Stimulated activated naive CD8-positive, alpha-beta T cell treated with anti-CD3 and anti-CD28 coated beads, Interleukin-15, amount 100 ng/mL, for 72 hours (primary cell): Measurements from ENCODE around the gene TMEM131L.
A peak's percentile ranks its signal among the peaks of the same experiment; 100 is the strongest.
"Not testable (repeated sequence)": the region's sequence is repeated elsewhere in the genome, so short reads cannot be mapped to it uniquely, and the experiment has no call there.

Experiments used
- ATAC-seq: fragments of 150-1000 bp; cut with Tn5 transposase; 2 replicates; pipeline ENCODE4 v1.10.0; 2021; ENCODE audit warnings: mild to moderate bottlenecking, moderate library complexity
- DNase-seq, 2 donors: peaks; one replicate each; pipeline ENCODE4 v3.0.0; 2021 to 2022
- H3K27ac Mint-ChIP-seq, 2 donors: one replicate each; pipeline ENCODE4 v1.8.0; 2022; ENCODE audit warnings: mild to moderate bottlenecking in 2 of 2, mixed read lengths in 2 of 2, moderate library complexity in 2 of 2
- H3K27me3 Mint-ChIP-seq: one replicate; pipeline ENCODE4 v1.8.0; 2022; ENCODE audit warnings: mixed read lengths
- H3K4me1 Mint-ChIP-seq: one replicate; pipeline ENCODE4 v1.8.0; 2022; ENCODE audit warnings: mild to moderate bottlenecking, mixed read lengths
- H3K4me3 Mint-ChIP-seq, 2 donors: one replicate each; pipeline ENCODE4 v1.8.0; 2022; ENCODE audit warnings: mild to moderate bottlenecking in 2 of 2, mixed read lengths in 2 of 2, moderate library complexity in 1 of 2
- H3K9me3 Mint-ChIP-seq, 2 donors: one replicate each; pipeline ENCODE4 v1.8.0; 2022; ENCODE audit warnings: mixed read lengths in 2 of 2

The TMEM131L gene

DNA sequence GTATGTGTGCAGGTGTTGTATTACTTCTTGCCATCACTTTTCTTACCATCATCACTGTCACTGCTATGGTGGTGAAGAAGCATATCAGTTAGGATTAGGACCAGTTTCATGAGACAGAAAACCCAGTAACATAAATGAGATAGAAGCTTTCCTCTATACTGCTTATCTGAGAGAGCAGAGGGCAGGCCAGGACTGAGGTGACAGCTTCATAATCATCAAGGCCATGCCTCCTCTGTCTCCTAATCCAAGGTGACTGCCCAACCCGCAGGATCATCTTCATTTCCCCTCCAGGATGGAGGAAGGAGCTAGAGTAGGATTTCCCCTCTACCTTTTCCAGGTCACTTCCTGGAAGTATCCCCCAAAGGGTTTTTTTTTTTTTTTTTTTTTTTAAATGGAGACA is 35.4 kb downstream of the TMEM131L start:
- Mint-ChIP-seq H3K4me3 (peak overlapping the region in 1 of 2 donors; percentile 20), H3K4me1 (peaks cover 92% of the 10 kb centered on the region), H3K27ac (peak overlapping the region; percentile 48 to 80)

DNA sequence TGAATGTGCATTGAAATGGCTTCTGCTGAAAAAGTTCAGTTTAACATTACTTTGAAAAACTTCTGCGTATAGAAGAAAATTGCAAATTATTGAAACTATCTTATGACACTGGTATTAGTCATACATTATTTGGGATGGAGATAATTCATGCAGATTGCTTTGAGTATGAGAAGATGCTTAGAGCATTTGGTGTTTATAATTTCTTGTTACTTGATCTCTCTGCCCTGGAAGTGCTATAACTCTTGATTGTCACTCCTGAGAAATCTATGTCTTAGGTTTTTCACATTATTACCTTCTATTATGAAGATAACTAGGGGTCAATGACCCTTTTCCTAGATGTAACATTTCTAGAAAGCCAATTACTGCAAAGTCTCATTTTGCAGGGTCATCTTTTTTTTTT is 36.4 kb downstream of the TMEM131L start:
- Mint-ChIP-seq H3K27me3 (no peaks in the 10 kb centered on the region), H3K9me3 (peaks cover 0 to 6% of the 10 kb centered on the region in 2 donors), H3K4me1 (peaks cover 95% of the 10 kb centered on the region), H3K4me3 (peak overlapping the region; percentile 32 to 44), H3K27ac (peak overlapping the region; percentile 48 to 94)
- no peak for DNase-seq
- no peak for ATAC-seq

More for the DNA sequence above, 35.4 kb downstream of the TMEM131L start:
- DNase-seq (no peak), ATAC-seq (no peak)
- H3K9me3 Mint-ChIP-seq: peaks cover 0 to 6% of the 10 kb centered on the region in 2 donors
- H3K27me3 Mint-ChIP-seq: no peaks in the 10 kb centered on the region

DNA sequence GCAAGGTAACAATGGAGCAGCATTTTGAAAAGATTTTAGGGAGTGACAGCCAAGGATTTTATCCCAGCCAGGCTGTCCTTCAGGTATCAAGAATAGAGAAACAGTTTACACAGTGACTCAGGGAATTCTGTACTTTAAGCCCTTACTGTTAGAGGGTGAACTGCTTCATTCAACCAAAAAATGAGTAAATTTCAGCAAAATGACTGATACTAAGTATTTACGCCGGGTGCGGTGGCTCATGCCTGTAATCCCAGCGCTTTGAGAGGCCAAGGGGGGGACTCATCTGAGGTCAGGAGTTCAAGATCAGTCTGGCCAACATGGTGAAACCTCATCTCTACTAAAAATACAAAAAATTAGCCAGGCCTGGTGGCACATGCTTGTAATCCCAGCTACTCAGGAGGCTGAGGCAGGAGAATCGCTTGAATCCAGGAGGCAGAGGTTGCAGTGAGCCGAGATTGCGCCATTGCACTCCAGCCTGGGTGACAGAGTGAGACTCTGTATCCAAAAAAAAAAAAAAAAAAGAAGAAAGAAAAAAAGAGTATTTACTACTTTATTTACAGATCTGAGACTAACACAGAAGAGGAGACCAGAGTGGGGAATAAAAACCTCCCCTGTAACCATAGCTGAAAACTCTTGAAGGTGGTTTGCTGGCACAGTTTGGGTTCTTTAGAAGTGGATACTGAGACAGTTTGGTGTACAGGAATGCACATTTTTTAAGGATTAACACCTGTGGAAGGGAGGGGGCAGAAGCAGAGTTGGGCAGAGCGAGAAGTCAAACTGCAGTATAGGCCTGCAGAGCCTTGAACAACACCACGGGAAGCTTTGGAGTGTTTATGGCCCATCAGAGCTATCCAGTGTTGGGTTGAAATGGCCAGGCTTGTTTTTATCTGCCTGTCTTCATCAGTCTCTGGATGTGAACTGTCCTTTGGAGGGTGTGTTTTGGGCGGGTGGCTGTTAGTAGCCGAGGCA is 40.5 kb downstream of the TMEM131L start:
- Mint-ChIP-seq H3K9me3 (peaks cover 4 to 6% of the 10 kb centered on the region in 2 donors), H3K4me3 (peak overlapping the region in 1 of 2 donors; percentile 28), H3K27me3 (no peaks in the 10 kb centered on the region), H3K27ac (peak overlapping the region; percentile 65 to 86), H3K4me1 (peaks cover 87% of the 10 kb centered on the region)
- ATAC-seq (no peak), DNase-seq (no peak)

GRCh38 chr4:153507310-153508073 is 41.3 kb downstream of the TMEM131L start:
- H3K9me3 Mint-ChIP-seq: peaks cover 4 to 6% of the 10 kb centered on the region in 2 donors
- no peak for DNase-seq
- ATAC-seq: no peak
- peaks cover 87% of the 10 kb centered on the region for H3K4me1 Mint-ChIP-seq
- H3K4me3 Mint-ChIP-seq: peak overlapping the region in 1 of 2 donors; percentile 28
- H3K27ac Mint-ChIP-seq: peak overlapping the region in 1 of 2 donors; percentile 86
- no peaks in the 10 kb centered on the region for H3K27me3 Mint-ChIP-seq

- DNase-seq, H3K27ac Mint-ChIP-seq, H3K27me3 Mint-ChIP-seq, H3K4me3 Mint-ChIP-seq, H3K9me3 Mint-ChIP-seq, ATAC-seq: not testable (repeated sequence)
- peaks cover 91% of the 10 kb centered on the region for H3K4me1 Mint-ChIP-seq
These were observed 43.1 kb downstream of the TMEM131L start for GRCh38 chr4:153509212-153509611.

DNA sequence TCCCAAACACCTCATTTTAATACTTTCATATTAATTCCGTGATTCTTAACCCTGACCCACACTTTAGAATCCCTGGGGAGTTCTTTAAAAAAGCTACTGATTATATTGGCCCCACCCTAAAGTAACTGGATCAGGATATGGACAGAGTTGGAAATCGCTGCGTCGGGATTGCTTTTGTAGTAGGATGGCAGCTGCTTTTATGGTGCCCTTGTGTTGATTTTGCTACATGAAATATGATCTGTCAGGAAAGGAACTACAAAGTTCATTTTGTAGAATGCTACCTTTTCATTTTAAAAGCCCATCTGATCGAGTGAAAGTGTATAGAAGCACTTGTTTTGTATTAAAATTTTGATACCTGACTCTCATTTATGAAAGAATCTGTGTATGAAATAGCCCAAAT is 43.6 kb downstream of the TMEM131L start:
- peaks cover 3 to 4% of the 10 kb centered on the region in 2 donors for H3K9me3 Mint-ChIP-seq
- DNase-seq: no peak

GRCh38 chr4:153510252-153511001 is 44.3 kb downstream of the TMEM131L start:
- no peaks in the 10 kb centered on the region for H3K27me3 Mint-ChIP-seq
- no peak overlapping the region for H3K4me3 Mint-ChIP-seq
- H3K9me3 Mint-ChIP-seq: peaks cover 0 to 4% of the 10 kb centered on the region in 2 donors
- H3K27ac Mint-ChIP-seq: peak overlapping the region in 1 of 2 donors; percentile 71
- peaks cover 93% of the 10 kb centered on the region for H3K4me1 Mint-ChIP-seq
- DNase-seq: no peak
- ATAC-seq: no peak

More for the DNA sequence above, 43.6 kb downstream of the TMEM131L start:
- Mint-ChIP-seq H3K27me3 (no peaks in the 10 kb centered on the region), H3K4me1 (peaks cover 93% of the 10 kb centered on the region), H3K4me3 (no peak overlapping the region), H3K27ac (no peak overlapping the region)
- ATAC-seq: no peak

DNA sequence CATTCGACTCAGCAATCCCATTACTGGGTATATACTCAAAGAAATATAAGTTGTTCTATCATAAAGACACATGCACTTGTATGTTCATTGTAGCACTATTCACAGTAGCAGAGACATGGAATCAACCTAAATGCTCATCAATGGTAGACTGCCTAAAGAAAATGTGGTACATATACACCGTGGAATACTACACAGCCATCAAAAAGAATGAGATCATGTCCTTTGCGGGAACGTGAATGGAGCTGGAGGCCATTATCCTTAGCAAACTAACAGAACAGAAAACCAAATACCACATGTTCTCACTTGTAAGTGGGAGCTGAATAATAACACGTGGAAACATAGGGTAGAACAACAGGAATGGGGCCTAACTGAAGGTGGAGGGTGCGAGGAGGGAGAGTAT is 44.9 kb downstream of the TMEM131L start:
- DNase-seq (no peak), ATAC-seq (no peak)
- peaks cover 87% of the 10 kb centered on the region for H3K4me1 Mint-ChIP-seq
- H3K27ac Mint-ChIP-seq: no peak overlapping the region
- no peaks in the 10 kb centered on the region for H3K27me3 Mint-ChIP-seq
- H3K9me3 Mint-ChIP-seq: peaks cover 0 to 4% of the 10 kb centered on the region in 2 donors
- H3K4me3 Mint-ChIP-seq: no peak overlapping the region

- DNase-seq: no peak
- Mint-ChIP-seq H3K27me3 (no peaks in the 10 kb centered on the region), H3K9me3 (peaks cover 0 to 4% of the 10 kb centered on the region in 2 donors), H3K4me3 (no peak overlapping the region), H3K27ac (no peak overlapping the region), H3K4me1 (peaks cover 80% of the 10 kb centered on the region)
- ATAC-seq: no peak
These were observed 46.1 kb downstream of the TMEM131L start for GRCh38 chr4:153512162-153512852.

DNA sequence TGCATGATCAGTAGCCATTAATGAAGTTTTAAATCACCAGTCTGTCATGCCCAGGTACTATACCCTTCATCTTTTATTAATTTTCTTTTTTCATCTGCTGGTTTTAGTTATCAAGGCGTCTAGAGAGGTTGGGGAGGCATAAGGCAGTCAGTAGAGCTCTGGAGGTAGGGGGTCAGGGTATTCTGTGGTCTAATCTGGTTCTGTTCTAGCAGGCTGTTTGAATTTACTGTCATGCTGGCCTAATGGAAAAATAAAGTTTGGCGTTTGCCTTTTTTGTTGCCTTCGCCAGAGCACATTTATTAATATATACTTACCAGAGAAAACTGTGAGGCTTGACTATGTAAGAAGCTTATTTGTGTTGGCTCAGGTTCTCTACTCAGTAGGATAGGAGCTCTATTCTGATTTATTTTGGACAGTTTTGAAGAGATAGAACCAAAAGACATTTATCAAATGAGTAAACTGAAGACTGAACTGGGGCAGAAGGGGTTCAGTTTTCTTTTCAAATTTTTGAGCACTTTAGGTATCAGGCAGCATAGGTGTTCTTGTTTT is 46.9 kb downstream of the TMEM131L start:
- H3K27me3 Mint-ChIP-seq: no peaks in the 10 kb centered on the region
- peak overlapping the region in 1 of 2 donors; percentile 35 for H3K27ac Mint-ChIP-seq
- DNase-seq (no peak), ATAC-seq (no peak)
- H3K4me1 Mint-ChIP-seq: peaks cover 80% of the 10 kb centered on the region
- no peak overlapping the region for H3K4me3 Mint-ChIP-seq
- peaks cover 0 to 4% of the 10 kb centered on the region in 2 donors for H3K9me3 Mint-ChIP-seq

- H3K27me3 Mint-ChIP-seq: no peaks in the 10 kb centered on the region
- H3K4me3 Mint-ChIP-seq: no peak overlapping the region
- peaks cover 0 to 4% of the 10 kb centered on the region in 2 donors for H3K9me3 Mint-ChIP-seq
- ATAC-seq: no peak
- peaks cover 85% of the 10 kb centered on the region for H3K4me1 Mint-ChIP-seq
- no peak for DNase-seq
- peak overlapping the region in 1 of 2 donors; percentile 49 for H3K27ac Mint-ChIP-seq
These were observed 47.4 kb downstream of the TMEM131L start for GRCh38 chr4:153513596-153513995.

GRCh38 chr4:153514001-153514526 is 47.9 kb downstream of the TMEM131L start:
- H3K4me3 Mint-ChIP-seq: no peak overlapping the region
- H3K9me3 Mint-ChIP-seq: peaks cover 0 to 4% of the 10 kb centered on the region in 2 donors
- H3K4me1 Mint-ChIP-seq: peaks cover 87% of the 10 kb centered on the region
- H3K27me3 Mint-ChIP-seq: no peaks in the 10 kb centered on the region
- ATAC-seq (no peak), DNase-seq (no peak)
- H3K27ac Mint-ChIP-seq: peak overlapping the region in 1 of 2 donors; percentile 34

DNA sequence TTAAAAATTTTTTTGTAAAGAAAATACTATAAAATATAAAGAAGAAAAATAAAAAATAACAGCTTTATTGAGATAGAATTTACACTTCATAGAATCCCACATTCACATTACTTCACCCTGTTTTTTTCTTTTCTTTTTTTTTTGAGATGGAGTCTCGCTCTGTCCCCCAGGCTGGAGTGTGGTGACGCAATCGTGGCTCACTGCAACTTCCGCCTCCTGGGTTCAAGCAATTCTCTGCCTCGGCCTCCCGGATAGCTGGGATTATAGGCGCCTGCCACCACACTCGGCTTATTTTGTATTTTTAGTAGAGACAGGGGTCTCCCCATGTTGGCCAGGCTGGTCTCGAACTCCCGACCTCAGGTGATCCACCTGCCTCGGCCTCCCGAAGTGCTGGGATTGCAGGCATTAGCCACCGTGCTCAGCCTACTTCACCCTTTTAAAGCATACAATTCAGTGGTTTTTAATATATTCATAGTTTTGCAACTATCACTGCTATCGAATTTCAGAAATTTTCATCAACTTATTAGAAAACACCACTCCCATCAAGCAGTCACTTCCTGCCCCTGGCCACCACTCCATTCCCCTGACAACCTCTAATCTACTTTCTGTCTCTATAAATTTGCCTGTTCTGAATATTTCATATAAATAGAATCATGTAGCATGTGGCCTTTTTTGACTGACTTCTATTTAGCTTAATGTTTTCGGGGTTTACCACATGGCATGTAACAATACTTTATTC is 48.7 kb downstream of the TMEM131L start:
- Mint-ChIP-seq H3K27me3 (no peaks in the 10 kb centered on the region), H3K4me3 (no peak overlapping the region), H3K4me1 (peaks cover 87% of the 10 kb centered on the region), H3K27ac (peak overlapping the region in 1 of 2 donors; percentile 72), H3K9me3 (peaks cover 0 to 4% of the 10 kb centered on the region in 2 donors)
- DNase-seq (no peak), ATAC-seq (no peak)
